Esophagus muscularis mucosa (tissue), 3 donors: ENCODE data around the gene COPS6.

ENCODE experiments used
- POLR2A ChIP-seq: fragments of 450-650 bp; IDR thresholded peaks from one replicate; pipeline ENCODE4 v1.6.1; 2017; ENCODE audit warnings: antibody characterized with exemption, moderate library complexity, mild to moderate bottlenecking, low read depth
- POLR2AphosphoS5 ChIP-seq, 2 donors: sonication (generic); formaldehyde crosslinking; IDR thresholded peaks; one replicate each; pipeline ENCODE4 v1.6.1; 2017; ENCODE audit warnings: antibody characterized with exemption in 2 of 2
- TF ChIP-seq, protein P1 (sequence below), 3 experiments: fragments of 200-600 bp in 2 of 3; fragments of 450-650 bp in 1 of 3; sonication (generic) in 2 of 3; IDR thresholded peaks; one replicate each; pipeline ENCODE4 v1.5.1; 2017 to 2019; ENCODE audit warnings: antibody characterized with exemption in 3 of 3, mild to moderate bottlenecking in 2 of 3, moderate library complexity in 1 of 3

DNA sequence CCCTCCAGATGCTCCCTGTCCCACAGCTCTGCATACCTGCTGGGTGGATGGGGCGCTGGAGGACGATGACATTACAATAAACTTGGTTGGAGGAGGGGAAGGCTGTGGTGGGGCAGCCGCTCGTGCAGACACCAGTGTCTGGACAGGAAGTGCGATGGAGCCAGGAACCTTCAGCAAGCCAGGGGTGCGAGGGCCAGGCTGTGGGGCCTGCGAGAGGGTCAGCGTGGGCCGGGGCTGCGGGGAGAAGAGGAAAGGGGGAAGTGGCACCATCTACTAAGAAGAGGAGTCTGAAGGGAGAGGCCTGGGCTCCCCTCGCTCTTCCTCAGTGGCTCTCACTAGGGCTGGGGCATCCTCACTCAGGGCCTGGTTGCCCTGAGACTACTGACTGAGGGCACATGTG lies 19.1 kb downstream of the COPS6 start:
- TF ChIP-seq POLR2A, result no peak
- TF ChIP-seq, protein P1, sequence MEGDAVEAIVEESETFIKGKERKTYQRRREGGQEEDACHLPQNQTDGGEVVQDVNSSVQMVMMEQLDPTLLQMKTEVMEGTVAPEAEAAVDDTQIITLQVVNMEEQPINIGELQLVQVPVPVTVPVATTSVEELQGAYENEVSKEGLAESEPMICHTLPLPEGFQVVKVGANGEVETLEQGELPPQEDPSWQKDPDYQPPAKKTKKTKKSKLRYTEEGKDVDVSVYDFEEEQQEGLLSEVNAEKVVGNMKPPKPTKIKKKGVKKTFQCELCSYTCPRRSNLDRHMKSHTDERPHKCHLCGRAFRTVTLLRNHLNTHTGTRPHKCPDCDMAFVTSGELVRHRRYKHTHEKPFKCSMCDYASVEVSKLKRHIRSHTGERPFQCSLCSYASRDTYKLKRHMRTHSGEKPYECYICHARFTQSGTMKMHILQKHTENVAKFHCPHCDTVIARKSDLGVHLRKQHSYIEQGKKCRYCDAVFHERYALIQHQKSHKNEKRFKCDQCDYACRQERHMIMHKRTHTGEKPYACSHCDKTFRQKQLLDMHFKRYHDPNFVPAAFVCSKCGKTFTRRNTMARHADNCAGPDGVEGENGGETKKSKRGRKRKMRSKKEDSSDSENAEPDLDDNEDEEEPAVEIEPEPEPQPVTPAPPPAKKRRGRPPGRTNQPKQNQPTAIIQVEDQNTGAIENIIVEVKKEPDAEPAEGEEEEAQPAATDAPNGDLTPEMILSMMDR (IDR thresholded peaks at IDR 0.05), result no peak
- TF ChIP-seq POLR2AphosphoS5 (IDR thresholded peaks at IDR 0.05), result no peak
